Stimulated activated CD4-positive, alpha-beta T cell treated with anti-CD3 and anti-CD28 coated beads, Interleukin-15, amount 100 ng/mL, for 24 hours (primary cell): ENCODE measurements around the gene ABAT.

Experiments
- DNase-seq: peaks from one replicate; pipeline ENCODE4 v3.0.0-alpha.2; 2020

ABAT gene

DNA sequence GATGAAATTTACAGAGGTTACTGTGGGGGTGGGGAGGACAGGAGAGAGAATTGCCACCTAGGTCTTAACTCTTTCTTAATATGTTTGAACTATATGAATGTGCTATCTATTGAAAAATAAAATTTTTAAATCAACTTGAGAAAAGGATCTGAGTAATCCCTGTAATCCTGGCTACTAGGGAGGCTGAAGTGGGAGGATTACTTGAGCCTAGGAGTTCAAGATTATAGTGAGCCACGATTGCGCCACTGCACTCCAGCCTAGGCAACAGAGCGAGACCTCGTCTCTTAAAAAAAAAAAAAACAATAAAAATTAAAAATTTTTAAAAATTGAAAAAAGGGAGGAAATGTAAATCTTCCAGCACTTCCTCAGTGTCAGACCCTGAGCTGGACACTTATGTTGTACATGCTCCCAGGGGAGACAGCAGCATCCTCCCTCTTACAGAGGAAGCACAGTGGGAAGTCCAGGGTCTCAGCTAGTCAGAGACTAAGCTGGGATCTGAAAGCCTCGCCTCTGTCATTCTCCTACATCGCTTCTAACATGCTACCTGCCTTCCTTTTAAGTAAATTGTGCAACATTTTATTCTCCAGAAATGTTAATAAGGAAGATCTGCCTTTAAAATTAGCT is 145.1 kb downstream of the ABAT start:
- no peak for DNase-seq

DNA sequence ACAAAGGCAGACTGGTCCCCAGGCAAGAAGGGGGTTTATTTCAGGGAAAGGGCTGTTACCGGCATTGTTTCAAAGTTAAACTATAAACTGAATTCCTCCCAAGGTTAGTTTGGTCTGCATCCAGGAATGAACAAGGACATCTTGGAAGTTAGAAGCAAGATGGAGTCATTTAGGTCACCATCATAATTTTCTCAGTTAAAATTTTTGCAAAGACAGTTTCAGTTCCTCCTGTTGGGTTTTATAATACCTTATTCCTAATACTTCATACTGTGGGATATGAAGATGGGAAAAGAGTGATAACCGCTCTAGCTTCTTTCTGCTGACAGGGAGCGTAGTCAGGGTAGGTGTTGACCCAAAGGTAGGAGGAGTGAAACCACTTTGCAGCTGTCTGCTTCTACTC is 148.0 kb downstream of the ABAT start:
- no peak for DNase-seq

DNA sequence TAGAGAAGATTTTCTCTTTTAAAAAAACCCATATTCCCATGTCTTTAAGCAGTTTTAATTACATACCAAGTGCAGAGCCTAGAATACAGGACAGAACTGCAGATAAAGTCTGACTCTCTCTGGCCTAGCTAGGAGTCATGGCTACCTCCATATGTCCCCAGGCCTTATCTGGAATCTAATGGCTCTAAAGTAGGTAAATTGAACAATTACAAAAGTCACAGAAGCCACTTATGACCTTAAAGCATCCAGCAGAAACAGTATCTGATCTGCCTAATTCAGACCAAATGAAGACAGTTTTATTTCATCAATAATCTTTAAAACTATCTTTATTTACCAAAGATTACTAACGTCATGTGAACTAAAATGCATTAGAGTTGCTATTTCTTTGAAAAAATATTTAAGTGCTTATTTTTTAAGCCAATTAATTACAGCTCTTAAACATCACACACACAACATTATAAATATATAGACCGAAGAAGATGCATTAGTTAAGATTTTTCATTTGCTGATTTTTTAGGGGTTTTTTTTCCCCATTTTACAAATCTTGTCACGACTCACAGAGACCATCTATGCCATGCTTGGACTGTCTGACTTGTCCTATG is 152.0 kb downstream of the ABAT start:
- no peak for DNase-seq

DNA sequence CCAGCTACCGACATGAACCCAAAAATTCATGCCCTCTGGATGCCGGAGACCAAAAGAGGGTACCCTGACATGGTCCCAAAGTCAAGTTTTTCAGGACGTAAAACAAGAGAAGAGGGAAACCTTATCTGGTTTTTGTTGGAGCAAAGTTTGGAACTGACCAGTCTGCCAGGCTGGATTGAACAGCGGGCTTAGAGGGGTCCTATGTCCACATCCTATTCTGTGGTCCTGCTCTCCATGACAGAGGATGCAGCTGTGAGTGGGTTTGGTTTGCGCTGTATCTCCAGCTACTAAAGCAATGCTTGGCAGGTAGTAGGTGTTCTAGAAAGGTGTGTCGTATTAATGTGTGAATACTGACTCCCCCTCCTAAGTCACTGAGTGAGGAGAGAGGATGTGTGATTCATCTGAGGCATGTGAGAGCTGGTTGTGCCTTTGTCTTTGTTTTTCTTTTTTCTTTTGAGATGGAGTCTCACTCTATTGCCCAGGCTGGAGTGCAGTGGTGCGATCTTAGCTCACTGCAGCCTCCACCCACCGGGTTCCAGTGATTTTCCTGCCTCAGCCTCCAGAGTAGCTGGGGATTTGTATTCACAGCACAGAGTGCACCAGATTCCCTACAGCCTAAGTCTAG is 154.2 kb downstream of the ABAT start:
- DNase-seq = no peak

DNA sequence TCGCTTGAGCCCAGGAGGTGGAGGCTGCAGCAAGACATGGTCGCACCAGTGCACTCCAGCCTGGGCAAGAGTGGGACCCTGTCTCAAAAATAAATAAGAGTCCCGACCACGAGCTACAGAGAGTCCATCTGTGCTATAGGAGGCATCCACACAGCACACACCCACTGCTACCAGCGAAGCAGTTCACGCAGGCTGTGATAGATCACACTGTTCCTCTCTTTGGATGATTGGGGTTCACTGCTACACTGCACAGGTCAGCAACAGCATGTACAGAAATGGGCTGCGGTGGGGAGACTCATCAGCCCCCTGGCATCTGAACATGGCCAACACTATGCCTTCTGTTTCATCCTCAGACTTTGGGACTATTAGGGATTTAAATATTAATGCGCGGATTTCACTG is 157.0 kb downstream of the ABAT start:
- DNase-seq = no peak

DNA sequence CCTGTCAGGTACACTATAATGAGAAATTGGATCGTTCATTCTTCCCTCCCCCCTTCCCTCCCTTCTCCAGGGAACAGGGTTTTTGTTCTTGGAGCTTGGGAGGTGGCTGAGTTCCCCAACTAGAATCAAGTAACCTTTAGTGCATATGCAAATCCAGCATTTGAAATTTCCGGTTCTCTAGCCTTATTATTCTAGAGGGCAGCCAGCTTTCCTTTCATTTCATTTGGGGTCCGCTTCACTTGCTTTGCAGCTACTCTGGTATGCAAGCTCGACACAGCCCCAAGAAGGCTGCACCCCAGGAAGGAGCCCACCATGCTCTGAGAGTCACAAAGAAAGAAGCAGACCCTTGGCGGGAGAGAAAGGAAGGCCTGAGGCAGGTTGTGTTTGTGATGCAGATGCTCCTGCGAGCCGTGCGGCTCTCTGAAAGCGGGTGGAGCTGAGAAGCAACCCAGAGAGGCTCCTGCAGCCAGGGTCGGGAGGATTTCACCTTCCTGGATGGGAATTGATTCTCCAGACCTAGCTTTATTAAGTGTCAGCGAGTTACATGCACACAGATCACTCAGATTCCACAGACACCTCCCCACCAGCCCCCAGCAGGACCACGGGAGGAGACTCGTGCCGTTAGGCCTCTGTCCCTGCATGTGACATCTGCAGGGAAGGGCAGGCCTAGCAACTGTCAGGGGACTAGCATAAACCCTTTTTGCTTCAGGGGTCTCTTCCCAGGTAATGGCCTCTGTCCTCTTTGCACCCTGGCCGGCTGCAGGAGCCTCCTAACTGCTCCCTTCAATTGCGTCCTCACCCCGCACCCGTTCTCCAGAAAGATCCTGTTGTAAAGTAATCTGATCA is 157.7 kb downstream of the ABAT start:
- no peak for DNase-seq

DNA sequence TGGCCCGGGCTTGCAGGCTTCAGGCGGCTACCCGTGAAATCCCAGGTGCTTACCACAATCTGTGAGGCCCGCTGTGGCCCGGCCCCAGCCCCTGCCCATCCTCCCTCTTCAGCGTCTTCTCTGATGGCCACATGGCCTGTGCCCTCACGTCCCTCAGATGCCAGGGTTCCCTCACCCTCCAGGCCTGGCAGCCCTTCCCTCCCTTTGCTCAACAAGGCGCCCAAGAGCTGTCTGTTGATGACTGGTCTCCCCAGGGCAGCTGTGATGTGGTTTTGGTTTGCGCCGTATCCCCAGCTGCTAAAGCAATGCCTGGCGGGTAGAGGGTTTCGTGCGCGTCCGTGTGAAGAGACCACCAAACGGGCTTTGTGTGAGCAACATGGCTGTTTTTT is 158.3 kb downstream of the ABAT start:
- no peak for DNase-seq
